ENCODE results near the gene ISLR2.
A peak's percentile ranks its signal among the peaks of the same experiment; 100 is the strongest.

ISLR2 gene

DNA sequence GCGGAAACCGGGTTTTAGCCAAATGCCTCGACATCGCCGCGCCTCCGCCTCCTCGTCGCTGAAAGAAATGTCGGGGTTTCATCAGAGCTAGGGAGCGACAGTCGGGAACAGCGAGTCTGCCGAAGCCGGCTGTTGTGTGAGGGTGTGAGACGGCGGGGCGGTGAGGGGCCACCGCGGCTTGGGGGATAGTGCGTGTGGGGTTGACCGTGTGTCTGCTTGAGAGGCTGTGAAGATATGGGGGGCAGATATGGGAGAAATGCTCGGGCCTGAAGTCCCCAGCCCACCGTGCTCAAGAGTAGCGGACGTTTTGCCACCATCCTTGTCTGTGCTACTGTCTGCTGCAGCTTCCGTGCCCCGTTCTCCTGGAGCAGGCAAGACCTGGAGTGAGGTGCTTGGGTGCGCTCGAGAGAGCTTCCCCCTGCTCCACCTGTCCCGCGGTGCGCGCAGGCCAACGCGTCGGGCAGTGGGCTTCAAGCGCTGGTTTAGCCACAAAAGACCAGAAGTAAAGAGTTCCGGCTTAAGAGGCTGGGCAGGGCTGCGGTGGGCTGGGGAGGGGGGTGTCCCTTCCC lies 716 bp upstream of the ISLR2 start:
- no peak for DNase-seq

- DNase-seq: no peak
These were observed 652 bp downstream of the ISLR2 start for GRCh38 chr15:74130849-74131627.

DNA sequence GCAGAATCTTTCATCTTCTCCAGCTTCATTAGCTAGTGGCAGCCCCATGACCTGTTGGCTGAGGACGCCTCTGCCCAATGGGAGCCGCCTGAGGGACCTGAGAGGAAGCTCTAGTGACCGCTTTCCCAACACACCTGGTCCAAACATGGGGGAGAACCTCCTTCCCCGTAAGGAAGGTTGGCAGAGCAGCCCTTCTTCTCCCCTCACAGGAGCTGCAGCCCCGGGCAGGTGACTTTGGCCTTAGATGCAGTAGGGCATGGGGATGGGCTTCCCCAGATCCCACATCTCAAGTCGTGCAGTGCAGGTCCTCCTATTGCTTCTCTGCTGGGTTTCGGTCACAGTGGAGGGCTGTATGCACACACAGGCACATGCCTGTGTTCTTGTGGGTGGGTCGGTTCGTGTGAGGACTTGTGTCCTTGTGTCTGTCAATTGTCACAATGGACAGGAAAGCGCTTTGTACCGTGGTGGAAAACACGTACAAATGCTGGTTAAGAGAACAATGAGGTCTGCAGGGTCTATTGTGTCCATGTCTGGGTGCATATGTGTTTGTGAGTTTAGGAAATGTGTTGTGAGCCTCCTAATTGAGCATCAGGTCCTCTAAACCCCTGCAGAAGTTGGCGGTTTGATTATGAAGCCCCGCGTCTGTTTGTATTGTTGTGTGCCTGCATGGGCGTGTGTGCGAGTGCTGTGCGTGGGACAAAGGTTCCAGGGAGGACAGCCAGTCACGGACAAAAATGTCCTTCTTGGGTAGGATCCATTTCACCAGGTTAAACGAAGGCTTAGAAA lies 1.4 kb downstream of the ISLR2 start:
- DNase-seq: no peak

GRCh38 chr15:74132681-74133651 lies 2.6 kb downstream of the ISLR2 start:
- peak; percentile 55 for DNase-seq

DNA sequence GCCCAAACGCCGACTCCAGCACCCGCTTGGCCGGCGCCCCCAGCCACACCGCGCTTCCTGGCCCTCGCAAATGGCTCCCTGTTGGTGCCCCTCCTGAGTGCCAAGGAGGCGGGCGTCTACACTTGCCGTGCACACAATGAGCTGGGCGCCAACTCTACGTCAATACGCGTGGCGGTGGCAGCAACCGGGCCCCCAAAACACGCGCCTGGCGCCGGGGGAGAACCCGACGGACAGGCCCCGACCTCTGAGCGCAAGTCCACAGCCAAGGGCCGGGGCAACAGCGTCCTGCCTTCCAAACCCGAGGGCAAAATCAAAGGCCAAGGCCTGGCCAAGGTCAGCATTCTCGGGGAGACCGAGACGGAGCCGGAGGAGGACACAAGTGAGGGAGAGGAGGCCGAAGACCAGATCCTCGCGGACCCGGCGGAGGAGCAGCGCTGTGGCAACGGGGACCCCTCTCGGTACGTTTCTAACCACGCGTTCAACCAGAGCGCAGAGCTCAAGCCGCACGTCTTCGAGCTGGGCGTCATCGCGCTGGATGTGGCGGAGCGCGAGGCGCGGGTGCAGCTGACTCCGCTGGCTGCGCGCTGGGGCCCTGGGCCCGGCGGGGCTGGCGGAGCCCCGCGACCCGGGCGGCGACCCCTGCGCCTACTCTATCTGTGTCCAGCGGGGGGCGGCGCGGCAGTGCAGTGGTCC lies 3.5 kb downstream of the ISLR2 start:
- DNase-seq: no peak

GRCh38 chr15:74134387-74135027 lies 4.1 kb downstream of the ISLR2 start:
- peak; percentile 54 for DNase-seq

GRCh38 chr15:74135041-74135565 lies 4.7 kb downstream of the ISLR2 start:
- no peak for DNase-seq

DNA sequence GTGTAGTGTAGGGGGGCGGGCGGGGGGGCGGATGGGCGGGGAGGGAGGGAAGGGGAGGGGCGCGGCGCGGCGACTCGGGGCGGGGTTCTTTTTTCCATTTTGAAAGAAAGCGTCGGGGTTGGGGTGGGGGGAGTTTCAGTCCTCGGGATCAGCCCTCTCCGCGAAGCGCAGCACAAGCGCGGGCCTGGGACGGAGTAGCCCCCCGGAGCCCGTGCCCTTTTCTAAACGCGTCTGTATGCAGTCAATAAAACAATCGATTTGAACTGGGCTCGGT lies 6.1 kb downstream of the ISLR2 start:
- DNase-seq: no peak

- no peak for DNase-seq
These were observed 6.6 kb downstream of the ISLR2 start for GRCh38 chr15:74136814-74137536.

DNA sequence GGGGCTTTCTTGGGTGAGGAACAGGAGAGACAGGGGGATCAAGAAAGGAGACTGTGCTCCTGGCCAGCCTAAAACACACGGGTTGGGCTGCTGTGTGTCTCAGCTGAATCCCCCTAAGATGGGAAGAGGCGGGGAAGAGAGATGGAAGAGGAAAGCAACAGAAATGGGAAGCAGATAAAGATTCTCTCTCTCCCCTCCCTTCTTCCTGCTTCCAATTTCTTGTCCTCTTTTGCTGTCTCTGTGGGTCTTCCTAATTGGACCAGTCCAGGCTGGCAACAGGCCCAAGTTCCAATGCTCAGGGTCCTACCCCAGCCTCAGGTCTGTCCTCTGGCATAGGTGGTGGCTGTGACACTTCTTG lies 7.1 kb downstream of the ISLR2 start:
- DNase-seq: no peak

DNA sequence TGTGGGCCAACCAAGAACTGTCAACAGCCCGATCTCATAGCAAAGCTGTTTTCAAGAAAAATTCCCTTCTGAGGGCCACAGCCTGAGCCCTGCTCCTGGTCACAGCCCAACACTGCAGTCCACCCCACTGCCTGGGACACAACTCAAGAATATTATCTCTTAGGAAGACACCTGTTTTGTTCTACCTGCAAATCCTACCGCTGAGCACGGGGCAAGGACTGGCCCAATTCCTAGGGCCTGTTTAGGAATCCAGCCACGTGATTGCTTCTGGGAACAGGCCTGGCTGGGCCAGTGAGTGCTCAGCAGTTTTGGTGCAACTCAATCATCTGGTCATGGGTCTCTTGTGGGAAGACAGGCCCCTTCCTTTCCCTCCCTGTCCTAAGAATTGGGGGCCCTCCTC lies 8.3 kb downstream of the ISLR2 start:
- DNase-seq: no peak

- no peak for DNase-seq
These were observed 11.2 kb downstream of the ISLR2 start for GRCh38 chr15:74141591-74141990.

GRCh38 chr15:74144153-74144775 lies 13.9 kb downstream of the ISLR2 start:
- no peak for DNase-seq

- DNase-seq: no peak
These were observed 16.0 kb downstream of the ISLR2 start for GRCh38 chr15:74146277-74146800.

- no peak for DNase-seq
These were observed 16.7 kb downstream of the ISLR2 start for GRCh38 chr15:74147051-74147450.

DNA sequence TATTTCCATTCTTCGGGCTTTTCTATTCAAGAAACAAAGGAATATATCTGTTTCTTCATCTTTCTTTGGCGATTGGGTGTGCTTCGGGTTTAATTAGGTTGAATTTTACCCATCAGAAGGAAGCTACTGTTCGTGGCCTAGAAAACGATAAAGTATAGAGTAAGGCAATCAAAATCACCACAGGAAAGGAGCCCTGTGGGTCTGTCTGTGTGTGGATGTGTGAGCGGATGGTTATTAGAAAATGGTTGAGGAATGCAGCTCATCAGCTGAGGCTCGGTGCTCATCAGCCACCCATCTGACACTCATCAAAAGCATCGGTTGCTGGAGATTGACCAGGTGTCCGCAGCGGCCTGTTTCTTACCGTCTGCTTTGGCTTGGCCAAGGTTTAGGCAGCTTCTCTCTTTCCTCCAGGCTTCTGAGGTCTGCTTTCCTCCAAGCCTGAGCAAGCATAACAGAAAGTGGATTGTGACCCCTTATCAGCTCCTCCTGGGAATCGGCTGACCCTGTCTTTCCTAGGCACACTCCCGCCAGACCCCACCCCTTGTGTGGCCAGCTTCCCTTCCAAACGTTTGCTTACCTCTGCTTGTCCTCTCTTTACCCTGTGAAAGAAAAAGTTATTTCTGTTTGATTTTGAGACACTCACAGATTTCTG lies 25.5 kb downstream of the ISLR2 start:
- DNase-seq: no peak

- no peak for DNase-seq
These were observed 26.5 kb downstream of the ISLR2 start for GRCh38 chr15:74156678-74157411.

DNA sequence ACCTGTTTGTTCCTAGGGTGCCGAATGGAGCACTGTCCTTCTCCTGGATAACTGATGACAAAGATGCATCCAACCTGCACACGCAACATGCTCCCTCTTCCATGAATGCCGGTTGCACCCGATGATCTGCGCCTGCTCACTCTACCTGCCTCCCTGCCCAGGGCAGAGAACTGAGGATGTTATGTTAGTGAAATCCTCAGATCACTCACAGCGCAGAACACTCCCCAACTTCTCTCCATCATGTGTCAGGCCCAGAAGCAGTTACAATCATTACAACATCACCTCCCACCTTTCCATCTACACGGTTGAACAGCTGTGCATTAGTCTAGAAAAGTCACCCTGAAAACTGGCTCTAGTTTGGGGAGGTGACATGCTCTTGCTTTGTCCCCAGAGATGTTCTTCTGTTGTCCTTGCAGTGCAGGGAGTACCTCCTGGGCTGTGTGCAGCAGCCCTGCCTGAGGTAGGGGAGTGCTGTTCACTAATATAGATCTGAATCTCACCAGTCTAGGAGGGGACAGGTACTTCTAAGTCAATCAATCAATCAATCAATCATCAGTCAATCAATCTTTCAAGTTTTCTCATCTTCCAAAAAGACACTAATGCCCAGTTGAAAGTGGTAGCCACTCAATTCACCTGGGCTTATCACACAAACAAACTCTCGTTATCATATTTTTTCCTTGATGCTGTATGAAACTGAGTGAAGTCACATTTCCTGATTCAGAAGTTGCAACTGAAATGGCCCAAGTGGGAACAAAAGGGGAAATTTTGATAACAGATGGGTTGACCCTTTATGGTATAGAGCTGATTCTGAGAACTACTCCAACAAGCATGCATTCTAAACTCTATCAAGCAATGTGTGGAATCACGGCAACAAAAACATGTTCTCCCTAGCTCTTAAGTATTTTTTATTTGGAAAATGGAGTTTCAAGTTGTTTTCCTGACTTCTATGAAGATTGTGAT lies 27.8 kb downstream of the ISLR2 start:
- no peak for DNase-seq

All from activated CD4-positive, alpha-beta T cell treated with anti-CD3 and anti-CD28 coated beads for 48 hours (primary cell).